Pancreas (tissue), 10 donors: ENCODE measurements around the gene OGA. TPM values are rescaled to one million over a fixed set of nuclear protein-coding genes. Genes with fewer than 3 reads are reported as not detected.

Experiments used
- ATAC-seq, 4 donors: fragments of 200-7000 bp; cut with Tn5 transposase; one replicate each; pipeline versions ENCODE4 v1.8.0 to v1.9.1; 2020; ENCODE audit warnings: mild to moderate bottlenecking in 4 of 4, moderate library complexity in 4 of 4
- DNase-seq, 6 donors: peaks; one replicate each; pipeline ENCODE4 v3.0.0-alpha.2; 2020
- FAIRE-seq: peaks from 2 replicates; lab custom pipeline; 2012; peaks lifted over from hg19 to GRCh38; lab: Jason Lieb, UNC
- H3K27ac ChIP-seq, 4 donors: fragments of 200-600 bp; sonication (generic); 1 replicate in 3 of 4; 2 replicates in 1 of 4; pipeline versions ENCODE4 v1.5.0 to v1.8.0; 2020
- H3K27me3 ChIP-seq, 4 donors: fragments of 200-600 bp; one replicate each; pipeline ENCODE4 v1.8.0; 2021
- H3K36me3 ChIP-seq, 3 donors: fragments of 200-600 bp; sonication (generic) in 1 of 3; one replicate each; pipeline versions ENCODE4 v1.5.0 to v1.8.0; 2020 to 2021
- H3K4me1 ChIP-seq, 3 donors: fragments of 200-600 bp; one replicate each; pipeline ENCODE4 v1.8.0; 2021
- H3K4me3 ChIP-seq, 4 donors: fragments of 200-600 bp; sonication (generic) in 2 of 4; one replicate each; pipeline versions ENCODE4 v1.5.0 to v1.8.0; 2020 to 2021
- H3K9me3 ChIP-seq, 4 donors: fragments of 200-600 bp; one replicate each; pipeline ENCODE4 v1.8.0; 2021
- CTCF ChIP-seq, 4 donors: fragments of 200-600 bp; sonication (generic) in 3 of 4; IDR thresholded peaks; one replicate each; pipeline versions ENCODE4 v1.5.0 to v1.8.0; 2021; ENCODE audit warnings: antibody characterized with exemption in 4 of 4
- WGBS, 2 donors: extraction: QIAGEN DNeasy Blood & Tissue Kit; methylation state at CpG; one replicate each; pipeline ENCODE4 v1.1.7; 2013; 5-methylcytosine and 5-hydroxymethylcytosine counted together
- intact Hi-C, 3 donors: fragments of 100-400 bp; cut with DNase I; formaldehyde crosslinking; loops; one replicate each; pipeline versions ENCODE4 v1.11.1 to v1.14.2; 2022
- polyA plus RNA-seq, 2 donors: library from polyadenylated mRNA; stranded (reverse); fragments of 200-250 nt; gene quantifications; one replicate each; pipeline ENCODE4 v1.2.3, GENCODE V29; 2013
- total RNA-seq, 6 donors: library from RNA; stranded (reverse); fragmentation: NEBNext Ultra II Directional in 4 of 6; extraction: Animal tissue kit (Norgen Biotek cat#: 25700) in 4 of 6; gene quantifications; one replicate each; pipeline versions ENCODE4 v1.2.1 to v1.2.4, GENCODE V29; 2021 to 2023
- donor health status: healthy with polysubstance abuse.
- donor health status: DM: no; HTN: no; CAD: no; lungs with moderate emphysema.
- donor health status: DM: no; HTN: no; CAD: no.
- donor health status: control.
- donor health status: control.
- donor health status: Bipolar disorder and iron deficiency.
- donor health status: DM: yes; HTN: yes; CAD: no.
- donor health status: DM: no; HTN: no; CAD: no.
- donor health status: DM: no; HTN: no; CAD: no.
- donor health status: DM: yes; HTN: yes; CAD: no.

The OGA gene
- total and polyA plus RNA-seq, 8 donors: 29.3 to 57.3 (median 32.2) TPM

GRCh38 chr10:101778781-101779543, 39.3 kb downstream of the OGA start:
- Histone ChIP-seq H3K4me1 (peaks cover 3 to 26% (median 22%) of the 10 kb centered on the region in 3 donors), H3K27ac (no peak overlapping the region), H3K9me3 (no peaks in the 10 kb centered on the region), H3K36me3 (no peaks in the 10 kb centered on the region), H3K4me3 (peak overlapping the region in 3 of 4 donors; percentile 26 to 46 (median 29)), H3K27me3 (peaks cover 0 to 11% (median 5%) of the 10 kb centered on the region in 4 donors)
- FAIRE-seq: no peak
- peak; percentile 45 to 60 (median 48) for ATAC-seq
- intact Hi-C loops: loop anchor here in 1 of 3 donors (10.0 kb wide), 1 partner anchor 164 kb away; no protein-coding TSS in a partner anchor
- WGBS, 2 donors: 2 to 3% methylated on average over 57 to 58 of the region's 58 CpGs
- TF ChIP-seq CTCF (IDR thresholded peaks at IDR 0.05): no peak
- DNase-seq: peak in 1 of 6 donors; percentile 32

DNA sequence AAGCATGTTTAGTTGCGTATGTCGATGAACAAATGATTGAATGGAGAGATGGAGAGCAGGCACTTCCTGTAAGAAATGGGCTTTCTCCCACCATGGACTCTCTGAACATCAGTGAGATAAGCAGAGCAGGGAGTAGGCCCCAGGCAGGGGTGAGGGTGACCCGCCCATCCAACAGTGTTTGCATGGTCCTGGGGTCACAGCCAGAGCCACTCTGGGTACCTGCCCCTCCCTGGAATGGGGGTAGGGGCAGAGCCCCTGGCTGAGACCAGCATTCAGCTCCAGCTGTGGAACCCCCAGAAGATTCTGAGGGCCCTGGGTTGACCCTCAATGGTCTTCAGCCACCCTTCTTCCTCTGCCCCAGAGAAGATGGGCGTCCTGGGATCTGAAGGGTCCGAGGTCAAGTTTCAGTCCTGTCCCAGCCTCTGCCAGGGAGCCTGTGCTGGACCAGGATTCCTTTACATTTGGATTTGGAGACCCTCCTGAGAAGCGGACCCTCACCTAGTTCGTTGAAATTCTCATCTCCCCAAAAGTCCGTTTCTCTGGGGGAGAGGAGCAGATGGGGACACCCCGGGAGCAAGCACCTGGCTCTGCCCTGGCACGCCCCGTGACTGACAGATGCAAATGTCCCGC, 40.0 kb downstream of the OGA start:
- peaks cover 0 to 13% (median 6%) of the 10 kb centered on the region in 4 donors for H3K27me3 ChIP-seq
- H3K36me3 ChIP-seq: no peaks in the 10 kb centered on the region
- H3K27ac ChIP-seq: no peak overlapping the region
- intact Hi-C loops: loop anchor here in 1 of 3 donors (10.0 kb wide), 1 partner anchor 163 kb away; no protein-coding TSS in a partner anchor
- ATAC-seq: no peak
- H3K4me1 ChIP-seq: peaks cover 0 to 26% (median 20%) of the 10 kb centered on the region in 3 donors
- H3K9me3 ChIP-seq: no peaks in the 10 kb centered on the region
- DNase-seq: no peak
- no peak for FAIRE-seq
- H3K4me3 ChIP-seq: peak overlapping the region in 1 of 4 donors; percentile 46
- WGBS, 2 donors: 46 to 48% methylated on average over 12 of the region's 12 CpGs
- TF ChIP-seq CTCF (IDR thresholded peaks at IDR 0.05): no peak

GRCh38 chr10:101777619-101778145, 40.6 kb downstream of the OGA start:
- Histone ChIP-seq H3K9me3 (no peaks in the 10 kb centered on the region), H3K4me3 (no peak overlapping the region), H3K27me3 (peaks cover 0 to 19% (median 6%) of the 10 kb centered on the region in 4 donors), H3K36me3 (no peaks in the 10 kb centered on the region), H3K27ac (no peak overlapping the region), H3K4me1 (peaks cover 0 to 26% (median 20%) of the 10 kb centered on the region in 3 donors)
- ATAC-seq (no peak), FAIRE-seq (no peak), DNase-seq (no peak)
- intact Hi-C loops: loop anchor here in 1 of 3 donors (10.0 kb wide), 1 partner anchor 163 kb away; no protein-coding TSS in a partner anchor
- 93 to 94% methylated on average over 3 of the region's 3 CpGs for WGBS, 2 donors
- TF ChIP-seq CTCF (IDR thresholded peaks at IDR 0.05): no peak

DNA sequence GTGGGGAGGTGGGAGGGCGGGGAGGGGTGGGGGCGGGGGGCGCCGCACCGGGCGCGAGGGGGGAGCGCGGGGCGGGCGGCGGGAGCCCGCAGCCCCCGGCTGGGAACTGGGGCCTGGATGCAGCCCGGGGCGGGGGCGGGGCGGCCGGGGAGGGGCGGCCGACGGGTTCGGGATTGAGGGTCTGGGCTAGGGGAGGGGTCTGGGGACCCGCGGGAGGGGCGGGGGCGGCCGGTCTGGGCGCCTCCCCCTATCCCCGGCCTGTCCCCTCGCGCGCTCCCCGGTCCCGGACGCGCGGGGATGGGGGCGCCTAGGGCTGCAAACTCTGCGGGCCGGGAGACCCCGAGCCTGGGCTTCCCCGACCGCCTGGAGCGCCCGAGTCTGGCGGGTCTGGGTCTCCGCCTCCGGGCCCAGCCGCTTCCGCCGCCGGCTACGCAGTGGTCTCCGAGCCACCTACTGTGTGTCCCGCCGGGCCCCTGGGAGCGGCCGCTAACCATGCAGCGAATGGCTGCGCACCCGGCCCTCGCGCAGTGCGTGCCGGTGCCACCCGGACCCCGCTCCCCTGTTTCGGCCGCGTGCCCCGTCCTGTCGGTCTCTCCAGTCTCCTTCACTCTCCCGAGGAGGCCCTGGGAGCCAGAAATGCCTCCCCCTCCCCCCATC, 42.0 kb downstream of the OGA start:
- Histone ChIP-seq H3K4me3 (peak overlapping the region in 2 of 4 donors; percentile 13 to 27), H3K36me3 (no peaks in the 10 kb centered on the region), H3K4me1 (peaks cover 0 to 26% (median 11%) of the 10 kb centered on the region in 3 donors), H3K27ac (no peak overlapping the region), H3K27me3 (peaks cover 0 to 22% (median 6%) of the 10 kb centered on the region in 4 donors), H3K9me3 (no peaks in the 10 kb centered on the region)
- 16 to 31% methylated on average over 16 to 68 of the region's 74 CpGs for WGBS, 2 donors
- TF ChIP-seq CTCF (IDR thresholded peaks at IDR 0.05): no peak
- ATAC-seq (no peak), FAIRE-seq (no peak), DNase-seq (no peak)
- intact Hi-C loops: loop anchor here in 1 of 3 donors (10.0 kb wide), 1 partner anchor 161 kb away; no protein-coding TSS in a partner anchor
